HepG2 (cell line): ENCODE measurements around the gene ALG14. TPM values are rescaled to one million over a fixed set of nuclear protein-coding genes. Genes with fewer than 3 reads are reported as not detected.

Experiments used
- CEBPG ChIP-seq: IDR thresholded peaks from 2 replicates; pipeline ENCODE4 v1.6.1; 2016
- DNMT3B ChIP-seq: conservative IDR thresholded peaks from 2 replicates; pipeline ENCODE4 v1.6.1; 2016; ENCODE audit warnings: missing biosample characterization, control low read depth
- HNF4A ChIP-seq: sonication (generic); formaldehyde crosslinking; IDR thresholded peaks from 2 replicates; pipeline ENCODE4 v1.4.0; 2020; ENCODE audit warnings: missing genetic modification reagents
- KLF15 ChIP-seq: sonication (generic); formaldehyde crosslinking; IDR thresholded peaks from 2 replicates; pipeline ENCODE4 v1.8.1; 2023; ENCODE audit warnings: borderline replicate concordance, mild to moderate bottlenecking, inconsistent platforms, missing genetic modification reagents, mixed read lengths
- NONO ChIP-seq, 2 experiments: fragments of 450-650 bp in 1 of 2; sonication (generic) in 1 of 2; formaldehyde crosslinking in 1 of 2; IDR thresholded peaks in 1 of 2; conservative IDR thresholded peaks in 1 of 2; 2 replicates each; pipeline versions ENCODE4 v1.6.1 to v1.8.0; 2017 to 2022; ENCODE audit warnings: mild to moderate bottlenecking in 1 of 2, missing genetic modification reagents in 1 of 2, moderate library complexity in 1 of 2
- TBX2 ChIP-seq: sonication (generic); formaldehyde crosslinking; IDR thresholded peaks from 2 replicates; pipeline ENCODE4 v1.5.0; 2020; ENCODE audit warnings: missing genetic modification reagents, mild to moderate bottlenecking, borderline replicate concordance
- THAP11 ChIP-seq: IDR thresholded peaks from 2 replicates; pipeline ENCODE4 v1.6.1; 2016; ENCODE audit warnings: missing biosample characterization, missing genetic modification reagents
- ZFX ChIP-seq: sonication (generic); formaldehyde crosslinking; IDR thresholded peaks from 2 replicates; pipeline ENCODE4 v1.4.0; 2020; ENCODE audit warnings: mild to moderate bottlenecking, low read depth, missing genetic modification reagents, moderate library complexity
- ZIK1 ChIP-seq: sonication (generic); formaldehyde crosslinking; IDR thresholded peaks from 2 replicates; pipeline ENCODE4 v1.5.0; 2020; ENCODE audit warnings: mild to moderate bottlenecking, low read depth, missing genetic modification reagents, borderline replicate concordance
- ZNF878 ChIP-seq: sonication (generic); formaldehyde crosslinking; IDR thresholded peaks from 2 replicates; pipeline ENCODE4 v1.8.1; 2023; ENCODE audit warnings: mild to moderate bottlenecking, missing genetic modification reagents, moderate library complexity
- polyA plus RNA-seq, 8 experiments: library from polyadenylated mRNA; depleted of rRNA in 3 of 8; stranded (reverse) in 7 of 8; unstranded in 1 of 8; fragments of >200 nt; fragmentation: Illumina TruSeq in 4 of 8; extraction: Trizol in 4 of 8; gene quantifications; 2 replicates each; pipeline versions ENCODE4 v1.2.1 to v1.2.3, GENCODE V29; 2011 to 2016; ENCODE audit warnings: low read depth in 4 of 8, missing spikeins in 1 of 8, mixed read lengths in 1 of 8; ENCODE audit not compliant: insufficient read depth in 1 of 8
- total RNA-seq, 5 experiments: library from RNA; depleted of rRNA; stranded (reverse); fragments of >200 nt; fragmentation: Illumina TruSeq; extraction: Trizol; gene quantifications; 2 replicates each; pipeline ENCODE4 v1.2.3, GENCODE V29; 2016; ENCODE audit warnings: low read depth in 1 of 5
- TF ChIP-seq, protein P1 (sequence below): sonication (generic); formaldehyde crosslinking; IDR thresholded peaks from 2 replicates; pipeline ENCODE4 v1.4.0; 2020; ENCODE audit warnings: missing genetic modification reagents
- TF ChIP-seq, protein P2 (sequence below): fragments of 450-650 bp; IDR thresholded peaks from 2 replicates; pipeline ENCODE4 v1.6.1; 2017
- TF ChIP-seq, protein P3 (sequence below): sonication (generic); formaldehyde crosslinking; IDR thresholded peaks from 2 replicates; pipeline ENCODE4 v1.4.0; 2020; ENCODE audit warnings: missing genetic modification reagents, low read depth, mild to moderate bottlenecking, borderline replicate concordance
- TF ChIP-seq, protein P4 (sequence below): sonication (generic); formaldehyde crosslinking; IDR thresholded peaks from 2 replicates; pipeline ENCODE4 v1.4.0; 2020; ENCODE audit warnings: missing genetic modification reagents

The ALG14 gene
- total and polyA plus RNA-seq, 2 of the 13 experiments (the other 11 are each of a cell fraction or from before 2014, with no cell fraction given), result 4.5 to 12.7 TPM

DNA sequence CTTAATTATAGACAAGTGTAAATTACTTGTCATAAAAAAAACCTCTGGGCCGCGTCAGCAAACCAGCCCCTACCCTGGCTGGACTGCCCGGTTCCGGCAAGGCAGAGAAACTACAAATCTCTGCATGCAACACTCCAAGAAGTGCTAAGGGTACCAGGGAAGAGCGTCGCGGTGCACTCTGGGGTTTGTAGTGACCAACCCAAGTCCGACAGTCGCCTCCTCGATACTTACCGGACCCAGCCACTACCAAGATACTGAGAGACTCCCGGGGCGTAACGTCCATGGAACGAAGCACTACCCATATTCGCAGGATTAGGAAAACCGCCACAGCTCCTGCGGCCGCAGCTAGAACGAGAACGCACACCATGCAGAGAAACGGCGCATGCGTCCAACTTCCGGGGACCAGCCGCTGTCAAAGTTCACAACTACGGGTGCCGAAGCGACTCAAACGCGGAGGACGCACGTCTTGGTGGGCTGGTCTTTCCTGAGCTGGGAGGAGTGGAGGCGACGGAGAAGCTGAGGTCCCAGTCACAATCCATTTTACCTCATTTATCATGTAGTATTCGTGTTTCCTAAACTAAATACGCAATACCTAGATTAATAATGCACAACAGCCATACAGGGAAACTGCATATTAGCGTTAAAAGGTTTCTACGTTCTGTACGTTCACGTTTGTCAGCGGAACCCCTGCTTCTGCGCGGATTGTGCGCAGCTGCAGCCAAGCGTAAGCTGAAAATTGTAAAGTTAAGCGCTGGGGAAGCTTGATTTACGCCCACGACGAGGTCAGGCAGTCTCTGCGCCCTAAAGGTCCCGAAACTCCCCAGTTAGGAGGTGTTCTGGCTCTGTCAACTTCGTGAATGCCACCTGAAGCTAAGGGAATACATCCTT, at the start of gene ALG14 (continued):
- TF ChIP-seq, protein P1, sequence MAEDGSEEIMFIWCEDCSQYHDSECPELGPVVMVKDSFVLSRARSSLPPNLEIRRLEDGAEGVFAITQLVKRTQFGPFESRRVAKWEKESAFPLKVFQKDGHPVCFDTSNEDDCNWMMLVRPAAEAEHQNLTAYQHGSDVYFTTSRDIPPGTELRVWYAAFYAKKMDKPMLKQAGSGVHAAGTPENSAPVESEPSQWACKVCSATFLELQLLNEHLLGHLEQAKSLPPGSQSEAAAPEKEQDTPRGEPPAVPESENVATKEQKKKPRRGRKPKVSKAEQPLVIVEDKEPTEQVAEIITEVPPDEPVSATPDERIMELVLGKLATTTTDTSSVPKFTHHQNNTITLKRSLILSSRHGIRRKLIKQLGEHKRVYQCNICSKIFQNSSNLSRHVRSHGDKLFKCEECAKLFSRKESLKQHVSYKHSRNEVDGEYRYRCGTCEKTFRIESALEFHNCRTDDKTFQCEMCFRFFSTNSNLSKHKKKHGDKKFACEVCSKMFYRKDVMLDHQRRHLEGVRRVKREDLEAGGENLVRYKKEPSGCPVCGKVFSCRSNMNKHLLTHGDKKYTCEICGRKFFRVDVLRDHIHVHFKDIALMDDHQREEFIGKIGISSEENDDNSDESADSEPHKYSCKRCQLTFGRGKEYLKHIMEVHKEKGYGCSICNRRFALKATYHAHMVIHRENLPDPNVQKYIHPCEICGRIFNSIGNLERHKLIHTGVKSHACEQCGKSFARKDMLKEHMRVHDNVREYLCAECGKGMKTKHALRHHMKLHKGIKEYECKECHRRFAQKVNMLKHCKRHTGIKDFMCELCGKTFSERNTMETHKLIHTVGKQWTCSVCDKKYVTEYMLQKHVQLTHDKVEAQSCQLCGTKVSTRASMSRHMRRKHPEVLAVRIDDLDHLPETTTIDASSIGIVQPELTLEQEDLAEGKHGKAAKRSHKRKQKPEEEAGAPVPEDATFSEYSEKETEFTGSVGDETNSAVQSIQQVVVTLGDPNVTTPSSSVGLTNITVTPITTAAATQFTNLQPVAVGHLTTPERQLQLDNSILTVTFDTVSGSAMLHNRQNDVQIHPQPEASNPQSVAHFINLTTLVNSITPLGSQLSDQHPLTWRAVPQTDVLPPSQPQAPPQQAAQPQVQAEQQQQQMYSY, result no peak
- TF ChIP-seq THAP11 (CRISPR knock-in tag) (peak; percentile 98), ZIK1 (CRISPR knock-in tag) (0 out of 2 replicates have a peak, but pooled peaks have one; percentile 64), KLF15 (CRISPR knock-in tag) (no peak), ZFX (CRISPR knock-in tag) (peak; percentile 81), DNMT3B (CRISPR knock-in tag) (no peak), HNF4A (CRISPR knock-in tag) (peak; percentile 83), ZNF878 (CRISPR knock-in tag) (peak; percentile 55; the same call in 1 of the 2 replicates), CEBPG (peak; percentile 46), NONO (IDR thresholded peaks at IDR 0.05) (no peak), NONO (CRISPR knock-in tag; conservative IDR thresholded peaks at IDR 0.05) (peak; percentile 54), TBX2 (CRISPR knock-in tag) (0 out of 2 replicates have a peak, but pooled peaks have one; percentile 53)
- TF ChIP-seq, protein P2, sequence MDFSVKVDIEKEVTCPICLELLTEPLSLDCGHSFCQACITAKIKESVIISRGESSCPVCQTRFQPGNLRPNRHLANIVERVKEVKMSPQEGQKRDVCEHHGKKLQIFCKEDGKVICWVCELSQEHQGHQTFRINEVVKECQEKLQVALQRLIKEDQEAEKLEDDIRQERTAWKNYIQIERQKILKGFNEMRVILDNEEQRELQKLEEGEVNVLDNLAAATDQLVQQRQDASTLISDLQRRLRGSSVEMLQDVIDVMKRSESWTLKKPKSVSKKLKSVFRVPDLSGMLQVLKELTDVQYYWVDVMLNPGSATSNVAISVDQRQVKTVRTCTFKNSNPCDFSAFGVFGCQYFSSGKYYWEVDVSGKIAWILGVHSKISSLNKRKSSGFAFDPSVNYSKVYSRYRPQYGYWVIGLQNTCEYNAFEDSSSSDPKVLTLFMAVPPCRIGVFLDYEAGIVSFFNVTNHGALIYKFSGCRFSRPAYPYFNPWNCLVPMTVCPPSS, result no peak
- TF ChIP-seq, protein P3, sequence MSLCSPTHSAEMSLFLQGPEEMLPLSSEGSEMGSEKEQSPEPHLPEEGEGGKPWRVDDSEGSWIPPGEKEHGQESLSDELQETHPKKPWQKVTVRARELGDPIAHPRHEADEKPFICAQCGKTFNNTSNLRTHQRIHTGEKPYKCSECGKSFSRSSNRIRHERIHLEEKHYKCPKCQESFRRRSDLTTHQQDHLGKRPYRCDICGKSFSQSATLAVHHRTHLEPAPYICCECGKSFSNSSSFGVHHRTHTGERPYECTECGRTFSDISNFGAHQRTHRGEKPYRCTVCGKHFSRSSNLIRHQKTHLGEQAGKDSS (CRISPR knock-in tag), result peak; percentile 70; the same call in 1 of the 2 replicates
- TF ChIP-seq, protein P4, sequence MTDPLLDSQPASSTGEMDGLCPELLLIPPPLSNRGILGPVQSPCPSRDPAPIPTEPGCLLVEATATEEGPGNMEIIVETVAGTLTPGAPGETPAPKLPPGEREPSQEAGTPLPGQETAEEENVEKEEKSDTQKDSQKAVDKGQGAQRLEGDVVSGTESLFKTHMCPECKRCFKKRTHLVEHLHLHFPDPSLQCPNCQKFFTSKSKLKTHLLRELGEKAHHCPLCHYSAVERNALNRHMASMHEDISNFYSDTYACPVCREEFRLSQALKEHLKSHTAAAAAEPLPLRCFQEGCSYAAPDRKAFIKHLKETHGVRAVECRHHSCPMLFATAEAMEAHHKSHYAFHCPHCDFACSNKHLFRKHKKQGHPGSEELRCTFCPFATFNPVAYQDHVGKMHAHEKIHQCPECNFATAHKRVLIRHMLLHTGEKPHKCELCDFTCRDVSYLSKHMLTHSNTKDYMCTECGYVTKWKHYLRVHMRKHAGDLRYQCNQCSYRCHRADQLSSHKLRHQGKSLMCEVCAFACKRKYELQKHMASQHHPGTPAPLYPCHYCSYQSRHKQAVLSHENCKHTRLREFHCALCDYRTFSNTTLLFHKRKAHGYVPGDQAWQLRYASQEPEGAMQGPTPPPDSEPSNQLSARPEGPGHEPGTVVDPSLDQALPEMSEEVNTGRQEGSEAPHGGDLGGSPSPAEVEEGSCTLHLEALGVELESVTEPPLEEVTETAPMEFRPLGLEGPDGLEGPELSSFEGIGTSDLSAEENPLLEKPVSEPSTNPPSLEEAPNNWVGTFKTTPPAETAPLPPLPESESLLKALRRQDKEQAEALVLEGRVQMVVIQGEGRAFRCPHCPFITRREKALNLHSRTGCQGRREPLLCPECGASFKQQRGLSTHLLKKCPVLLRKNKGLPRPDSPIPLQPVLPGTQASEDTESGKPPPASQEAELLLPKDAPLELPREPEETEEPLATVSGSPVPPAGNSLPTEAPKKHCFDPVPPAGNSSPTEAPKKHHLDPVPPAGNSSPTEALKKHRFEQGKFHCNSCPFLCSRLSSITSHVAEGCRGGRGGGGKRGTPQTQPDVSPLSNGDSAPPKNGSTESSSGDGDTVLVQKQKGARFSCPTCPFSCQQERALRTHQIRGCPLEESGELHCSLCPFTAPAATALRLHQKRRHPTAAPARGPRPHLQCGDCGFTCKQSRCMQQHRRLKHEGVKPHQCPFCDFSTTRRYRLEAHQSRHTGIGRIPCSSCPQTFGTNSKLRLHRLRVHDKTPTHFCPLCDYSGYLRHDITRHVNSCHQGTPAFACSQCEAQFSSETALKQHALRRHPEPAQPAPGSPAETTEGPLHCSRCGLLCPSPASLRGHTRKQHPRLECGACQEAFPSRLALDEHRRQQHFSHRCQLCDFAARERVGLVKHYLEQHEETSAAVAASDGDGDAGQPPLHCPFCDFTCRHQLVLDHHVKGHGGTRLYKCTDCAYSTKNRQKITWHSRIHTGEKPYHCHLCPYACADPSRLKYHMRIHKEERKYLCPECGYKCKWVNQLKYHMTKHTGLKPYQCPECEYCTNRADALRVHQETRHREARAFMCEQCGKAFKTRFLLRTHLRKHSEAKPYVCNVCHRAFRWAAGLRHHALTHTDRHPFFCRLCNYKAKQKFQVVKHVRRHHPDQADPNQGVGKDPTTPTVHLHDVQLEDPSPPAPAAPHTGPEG, result no peak
